HG03439 (cell line): Measurements from ENCODE around the gene SDK1.

Experiments
- ATAC-seq: cut with Tn5 transposase; IDR thresholded peaks from one replicate; pipeline ENCODE4 v1.9.1; 2021; ENCODE audit warnings: mild to moderate bottlenecking, moderate library complexity; ENCODE audit not compliant: unreplicated experiment

SDK1 gene

GRCh38 chr7:4026941-4027486, 726.0 kb downstream of the SDK1 start:
- no peak for ATAC-seq

GRCh38 chr7:4028221-4028620, 727.2 kb downstream of the SDK1 start:
- ATAC-seq: no peak

- no peak for ATAC-seq
Measured at GRCh38 chr7:4029941-4030340, 728.9 kb downstream of the SDK1 start.

- ATAC-seq: no peak
Measured at GRCh38 chr7:4030346-4030950, 729.4 kb downstream of the SDK1 start.

GRCh38 chr7:4033996-4034395, 732.9 kb downstream of the SDK1 start:
- ATAC-seq: no peak

- no peak for ATAC-seq
Measured at GRCh38 chr7:4037308-4037707, 736.3 kb downstream of the SDK1 start.

- no peak for ATAC-seq
Measured at GRCh38 chr7:4037877-4038276, 736.8 kb downstream of the SDK1 start.

- no peak for ATAC-seq
Measured at GRCh38 chr7:4040109-4040928, 739.3 kb downstream of the SDK1 start.

GRCh38 chr7:4042402-4043045, 741.5 kb downstream of the SDK1 start:
- no peak for ATAC-seq

GRCh38 chr7:4043988-4044387, 742.9 kb downstream of the SDK1 start:
- no peak for ATAC-seq

GRCh38 chr7:4045450-4045849, 744.4 kb downstream of the SDK1 start:
- ATAC-seq: no peak

- no peak for ATAC-seq
Measured at GRCh38 chr7:4045975-4046374, 744.9 kb downstream of the SDK1 start.

GRCh38 chr7:4048336-4048735, 747.3 kb downstream of the SDK1 start:
- ATAC-seq: no peak

- ATAC-seq: no peak
Measured at GRCh38 chr7:4049202-4049601, 748.1 kb downstream of the SDK1 start.

GRCh38 chr7:4050126-4050660, 749.1 kb downstream of the SDK1 start:
- no peak for ATAC-seq

GRCh38 chr7:4051696-4052095, 750.6 kb downstream of the SDK1 start:
- ATAC-seq: no peak

GRCh38 chr7:4052130-4052529, 751.1 kb downstream of the SDK1 start:
- ATAC-seq: no peak

GRCh38 chr7:4054158-4054557, 753.1 kb downstream of the SDK1 start:
- ATAC-seq: no peak

- no peak for ATAC-seq
Measured at GRCh38 chr7:4056552-4057288, 755.7 kb downstream of the SDK1 start.

- no peak for ATAC-seq
Measured at GRCh38 chr7:4057289-4057616, 756.2 kb downstream of the SDK1 start.

GRCh38 chr7:4058158-4058557, 757.1 kb downstream of the SDK1 start:
- ATAC-seq: no peak
